Measurements from ENCODE around the gene DONSON.

DNA sequence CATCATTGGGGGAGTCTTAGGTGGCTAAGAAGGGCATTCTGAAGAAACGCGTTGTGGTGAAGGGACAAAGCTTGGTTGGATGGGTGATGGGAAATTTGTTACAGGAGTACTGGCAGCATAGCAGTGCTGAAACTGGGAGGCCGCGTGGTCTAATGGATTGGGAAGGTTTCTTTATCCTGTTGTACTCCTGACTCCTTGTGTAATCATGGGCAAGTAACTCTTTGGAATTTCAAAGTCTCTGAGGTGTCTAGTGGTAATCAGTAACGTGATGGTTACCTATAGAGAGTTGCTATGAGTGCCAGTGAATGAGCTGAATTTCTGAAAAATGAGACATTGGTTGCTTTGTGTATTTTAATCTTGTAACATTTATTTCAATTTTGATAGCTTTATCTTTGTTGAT is 18.5 kb downstream of the DONSON start:
- TF ChIP-seq CTCF (conservative IDR thresholded peaks at IDR 0.05) (no peak), ZFX (IDR thresholded peaks at IDR 0.05) (no peak)

All from C4-2B (cell line).